Stimulated activated CD4-positive, alpha-beta T cell treated with anti-CD3 and anti-CD28 coated beads, Interleukin-4, amount 100 ng/mL, for 1 hour (primary cell): ENCODE results near the gene SBNO1.
"Not testable (repeated sequence)": the region's sequence is repeated elsewhere in the genome, so short reads cannot be mapped to it uniquely, and the experiment has no call there.

Source experiments
- DNase-seq: peaks from one replicate; pipeline ENCODE4 v3.0.0-alpha.2; 2020

The SBNO1 gene

DNA sequence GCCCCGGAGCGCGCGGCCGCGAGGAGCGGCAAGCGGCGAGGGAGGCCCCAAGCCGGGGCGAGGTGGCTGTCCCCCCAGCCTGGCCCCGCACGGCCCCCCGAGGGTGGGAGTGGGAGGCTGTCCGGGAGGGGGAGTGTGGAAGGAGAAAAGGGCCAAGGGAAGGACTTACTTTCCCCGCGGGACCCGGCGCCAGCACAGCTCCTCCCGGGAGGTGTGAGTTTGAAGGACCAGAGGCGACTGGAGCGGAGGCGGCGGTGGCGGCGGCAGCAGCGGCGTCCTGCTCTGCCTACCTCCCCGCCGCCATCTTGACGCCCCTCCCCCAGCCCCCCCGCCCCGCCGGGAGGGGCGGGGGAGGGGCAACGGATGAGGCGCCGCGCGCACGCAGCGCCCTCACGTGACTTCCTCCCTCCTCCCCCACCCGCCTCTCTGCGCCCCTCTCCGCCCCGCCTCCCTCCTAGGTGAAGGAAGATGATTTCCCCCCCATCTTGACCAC is at the start of gene SBNO1:
Gene SBNO1, minus strand, starts transcription at position 316 of the 493 bp plus-strand sequence. CDS start 14,406 bp downstream, outside the sequence.
- peak; percentile 89 for DNase-seq

DNA sequence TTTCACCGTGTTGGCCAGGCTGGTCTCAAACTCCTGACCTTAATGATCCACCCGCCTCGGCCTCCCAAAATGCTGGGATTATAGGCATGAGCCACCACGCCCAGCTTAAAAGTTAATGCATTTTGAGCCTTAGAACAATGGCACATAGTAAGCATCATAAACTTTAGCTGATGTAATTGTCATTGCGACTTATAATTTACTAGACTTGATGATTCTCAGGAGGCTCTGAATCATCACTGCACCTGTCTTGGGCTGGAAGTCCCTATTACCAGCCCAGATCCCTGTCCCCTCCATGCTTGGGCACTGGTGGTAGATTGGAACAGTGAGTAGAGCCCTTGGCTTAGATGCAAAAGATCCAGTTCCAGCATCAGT is 45.4 kb upstream of the SBNO1 start:
- DNase-seq = no peak

DNA sequence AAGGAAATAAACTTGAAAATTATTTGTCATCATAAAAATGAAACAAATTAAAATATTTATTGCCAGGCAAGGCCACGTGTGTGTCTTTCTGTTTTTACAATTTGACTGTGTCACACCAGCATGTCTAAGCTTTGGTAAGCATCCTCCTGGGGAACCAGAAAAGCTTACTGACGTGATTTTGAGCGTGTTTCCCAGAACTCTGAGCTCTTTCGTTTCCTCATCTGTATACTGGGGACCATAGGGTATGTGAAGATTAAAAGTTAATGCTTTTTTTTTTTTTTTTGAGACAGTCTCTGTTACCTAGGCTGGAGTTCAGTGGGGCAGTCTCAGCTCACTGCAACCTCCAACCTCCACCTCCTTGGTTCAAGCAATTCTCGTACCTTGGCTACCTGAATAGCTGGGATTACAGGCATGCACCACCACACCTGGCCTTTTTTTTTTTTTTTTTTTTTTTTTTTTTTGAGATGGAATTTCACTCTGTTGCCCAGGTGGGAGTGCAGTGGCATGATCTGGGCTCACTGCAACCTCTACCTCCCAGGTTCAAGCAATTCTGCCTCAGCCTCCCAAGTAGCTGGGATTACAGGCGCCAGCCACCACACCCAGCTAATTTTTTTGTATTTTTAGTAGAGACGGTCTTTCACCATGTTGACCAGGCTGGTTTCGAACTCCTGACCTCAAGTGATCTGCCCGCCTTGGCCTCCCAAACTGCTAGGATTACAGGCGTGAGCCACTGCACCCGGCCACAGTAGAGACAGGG is 44.8 kb upstream of the SBNO1 start:
- not testable (repeated sequence) for DNase-seq

DNA sequence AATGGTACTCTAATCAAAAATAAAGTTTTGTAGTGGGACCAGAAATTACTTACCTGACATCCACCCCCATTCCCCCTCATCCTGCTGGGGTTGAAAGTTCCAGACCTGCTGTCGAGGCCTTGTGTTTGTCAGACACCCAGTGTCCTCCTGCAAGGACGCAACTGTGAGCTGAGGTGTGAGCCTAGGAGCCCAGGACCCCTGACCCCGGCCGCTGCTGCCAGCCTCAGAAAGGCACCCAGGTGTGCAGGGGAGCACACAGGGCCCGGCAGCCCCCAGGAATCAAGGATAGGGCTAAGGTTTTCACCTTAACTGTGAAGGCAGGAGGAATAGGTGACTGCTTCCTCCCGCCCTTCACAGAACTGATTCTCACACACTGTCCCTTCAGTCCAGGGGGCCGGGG is 44.0 kb upstream of the SBNO1 start:
- DNase-seq = not testable (repeated sequence)

DNA sequence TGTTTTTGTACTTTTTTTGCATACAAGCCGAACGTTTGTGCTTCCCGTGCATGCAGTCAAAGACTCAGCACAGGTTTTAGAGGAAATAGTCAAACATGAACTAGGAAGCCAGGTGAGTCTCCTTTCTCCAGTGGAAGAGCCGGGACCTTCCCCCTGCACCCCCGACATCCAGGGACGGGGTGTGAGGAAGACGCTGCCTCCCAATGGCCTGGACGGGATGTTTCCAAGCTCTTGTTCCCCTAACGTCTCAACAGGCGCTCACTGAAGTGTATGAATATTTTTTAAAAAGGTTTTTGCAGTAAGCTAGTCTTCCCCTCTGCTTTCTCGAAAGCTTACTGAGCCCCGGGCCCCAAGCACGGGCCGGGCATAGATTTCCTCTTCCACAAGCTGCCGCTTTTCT is 43.3 kb upstream of the SBNO1 start:
- DNase-seq = not testable (repeated sequence)

DNA sequence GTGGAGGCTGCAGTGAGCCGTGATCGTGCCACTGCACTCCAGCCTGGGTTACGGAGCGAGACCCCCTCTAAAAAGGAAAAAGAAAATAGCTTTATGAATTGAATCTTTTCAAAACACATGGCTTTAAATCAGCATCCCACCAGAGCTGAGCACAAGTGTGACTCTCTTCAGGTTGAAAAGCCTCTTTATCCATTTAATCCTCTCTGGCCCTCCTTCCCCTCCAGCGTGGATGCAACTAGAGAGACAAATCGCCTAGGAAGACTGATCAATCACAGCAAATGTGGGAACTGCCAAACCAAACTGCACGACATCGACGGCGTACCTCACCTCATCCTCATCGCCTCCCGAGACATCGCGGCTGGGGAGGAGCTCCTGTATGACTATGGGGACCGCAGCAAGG is 42.6 kb upstream of the SBNO1 start:
- not testable (repeated sequence) for DNase-seq

DNA sequence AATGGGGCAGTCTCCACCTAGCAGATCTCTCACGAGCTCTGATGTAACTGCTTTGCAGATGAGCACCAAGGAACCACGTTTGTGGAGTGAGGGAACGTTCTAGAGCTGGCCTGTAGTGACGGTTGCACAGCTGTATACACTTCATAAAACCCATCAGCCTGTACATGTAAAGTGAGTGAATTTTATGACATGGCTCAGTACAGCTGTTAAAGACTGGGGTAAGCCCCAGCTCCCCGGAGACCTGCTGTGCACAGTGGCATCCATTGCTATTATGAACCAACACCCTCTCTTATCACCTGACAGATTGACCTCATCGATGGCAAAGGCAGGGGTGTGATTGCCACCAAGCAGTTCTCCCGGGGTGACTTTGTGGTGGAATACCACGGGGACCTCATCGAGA is 39.9 kb upstream of the SBNO1 start:
- no peak for DNase-seq

DNA sequence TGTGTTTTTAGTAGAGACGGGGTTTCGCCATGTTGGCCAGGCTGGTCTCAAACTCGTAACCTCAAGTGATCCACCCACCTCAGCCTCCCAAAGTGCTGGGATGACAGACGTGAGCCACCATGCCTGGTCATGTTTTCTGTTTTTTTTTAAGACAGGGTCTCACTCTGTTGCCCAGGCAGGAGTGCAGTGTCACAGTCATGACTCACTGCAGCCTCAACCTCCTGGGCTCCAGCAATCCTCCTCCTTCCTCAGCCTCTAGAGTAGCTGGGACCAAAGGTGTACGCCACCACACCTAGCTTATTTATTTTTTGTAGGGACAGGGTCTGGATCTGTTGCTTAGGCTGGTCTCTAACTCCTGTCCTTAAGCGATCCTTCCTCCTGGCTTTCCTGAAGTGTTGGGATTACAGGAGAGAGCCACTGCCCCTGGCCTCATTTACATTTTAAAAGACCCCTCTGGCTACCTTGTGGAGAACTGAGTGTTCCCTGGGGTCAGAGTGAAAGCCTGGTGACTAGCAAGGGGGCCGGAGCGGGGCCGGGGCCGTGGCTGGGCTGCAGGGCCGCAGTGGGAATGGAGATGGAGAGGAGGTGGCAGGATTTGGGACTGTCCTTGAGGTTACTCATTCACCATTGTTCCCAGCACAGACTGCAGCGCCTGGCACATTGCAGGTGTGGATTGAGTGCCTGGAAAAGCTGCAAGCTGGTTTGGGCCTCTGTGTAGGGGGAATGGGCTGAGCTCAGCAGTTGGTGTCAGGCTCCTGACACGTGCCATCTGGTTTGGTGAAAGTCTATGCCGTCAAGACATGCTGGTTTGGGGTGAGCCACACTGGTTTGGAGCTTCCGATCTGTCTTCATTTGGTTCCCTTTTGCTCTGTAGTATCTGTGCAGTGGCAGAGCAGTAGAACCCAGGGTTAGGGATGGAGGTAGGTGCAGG is 37.4 kb upstream of the SBNO1 start:
- DNase-seq = no peak

DNA sequence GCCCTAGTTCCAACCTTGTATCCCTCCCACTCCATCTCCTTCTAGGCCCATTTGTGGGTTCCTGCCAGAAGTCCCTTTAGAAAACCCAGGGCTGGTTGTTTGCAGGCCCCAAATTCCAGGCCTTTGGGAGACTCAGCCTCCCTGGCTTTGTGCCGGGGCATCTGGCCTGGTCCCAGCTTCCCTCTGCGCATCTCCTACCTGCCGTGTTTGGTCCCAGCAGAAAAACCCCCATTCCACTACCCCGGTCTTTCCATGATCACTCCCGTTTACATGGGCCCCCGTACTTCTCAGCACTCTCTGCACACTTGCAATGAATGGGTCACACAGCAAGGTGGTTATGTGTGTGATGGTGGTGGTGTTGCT is 34.6 kb upstream of the SBNO1 start:
- DNase-seq = no peak

DNA sequence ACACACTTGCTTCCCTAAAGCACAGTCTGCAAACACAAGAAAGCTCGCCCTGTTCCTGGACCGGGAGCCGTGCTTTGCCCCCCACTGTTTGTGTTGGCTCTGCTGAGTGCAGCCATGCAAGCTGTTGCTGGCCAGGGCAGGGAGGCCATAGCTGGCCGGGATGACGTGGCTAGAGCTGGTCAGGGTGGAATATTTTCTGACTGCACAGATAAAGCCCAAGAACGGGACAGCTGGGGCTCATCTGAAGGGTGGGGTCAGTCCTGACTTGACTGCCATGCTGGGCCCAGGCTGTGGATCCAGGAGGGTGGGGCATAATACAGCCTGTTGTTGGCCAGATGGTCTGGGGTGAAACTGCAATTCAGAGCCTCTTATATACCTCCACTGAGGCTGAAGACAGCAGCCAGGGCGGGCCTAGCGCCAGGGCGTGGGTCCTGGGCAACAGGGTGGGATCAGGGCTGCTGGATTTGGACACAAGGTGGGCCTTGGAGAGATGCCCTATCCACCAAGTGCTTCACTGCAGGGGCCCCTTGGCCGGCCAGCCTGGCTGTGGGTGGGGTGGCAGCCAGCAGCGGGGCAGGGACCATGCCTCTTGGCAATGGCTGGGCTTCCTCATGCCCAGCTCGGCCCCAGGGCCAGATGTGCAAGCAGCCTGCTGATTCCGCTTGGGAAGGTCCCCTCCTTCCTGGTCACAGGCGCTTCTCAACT is 34.1 kb upstream of the SBNO1 start:
- DNase-seq = no peak

DNA sequence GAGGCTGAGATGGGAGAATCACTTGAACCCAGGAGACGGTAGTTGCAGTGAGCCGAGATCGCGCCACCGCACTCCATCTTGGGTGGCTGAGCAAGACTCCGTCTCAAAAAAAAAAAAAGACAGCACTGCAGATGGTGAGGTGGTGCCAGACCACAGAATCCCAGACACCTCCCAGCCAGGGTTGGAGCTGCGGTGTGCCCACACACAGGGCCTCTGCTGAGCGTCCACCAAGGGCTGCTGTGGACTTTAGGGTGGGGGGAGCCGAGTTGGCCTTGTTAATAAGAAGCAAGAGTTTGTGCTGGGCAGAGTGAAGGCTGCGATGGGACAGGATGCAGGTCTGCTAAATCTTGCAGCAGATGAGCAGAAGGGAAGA is 33.5 kb upstream of the SBNO1 start:
- no peak for DNase-seq

DNA sequence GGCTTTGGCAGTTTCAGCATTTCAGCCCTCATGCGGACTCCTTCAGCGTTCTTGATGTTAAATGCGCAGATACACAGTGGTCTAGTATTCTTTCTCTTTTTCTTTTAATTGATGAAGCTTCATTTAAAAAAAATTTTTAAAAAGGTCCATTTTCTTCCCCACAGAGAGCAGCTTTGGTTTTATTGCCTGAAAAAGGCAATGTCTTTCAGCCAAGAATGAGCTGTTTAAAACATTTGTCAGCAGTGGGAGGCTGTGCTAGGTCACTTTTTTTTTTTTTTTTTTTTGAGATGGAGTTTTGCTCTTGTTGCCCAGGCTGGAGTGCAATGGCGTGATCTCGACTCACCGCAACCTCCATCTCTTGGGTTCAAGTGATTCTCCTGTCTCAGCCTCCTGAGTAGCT is 32.8 kb upstream of the SBNO1 start:
- no peak for DNase-seq

DNA sequence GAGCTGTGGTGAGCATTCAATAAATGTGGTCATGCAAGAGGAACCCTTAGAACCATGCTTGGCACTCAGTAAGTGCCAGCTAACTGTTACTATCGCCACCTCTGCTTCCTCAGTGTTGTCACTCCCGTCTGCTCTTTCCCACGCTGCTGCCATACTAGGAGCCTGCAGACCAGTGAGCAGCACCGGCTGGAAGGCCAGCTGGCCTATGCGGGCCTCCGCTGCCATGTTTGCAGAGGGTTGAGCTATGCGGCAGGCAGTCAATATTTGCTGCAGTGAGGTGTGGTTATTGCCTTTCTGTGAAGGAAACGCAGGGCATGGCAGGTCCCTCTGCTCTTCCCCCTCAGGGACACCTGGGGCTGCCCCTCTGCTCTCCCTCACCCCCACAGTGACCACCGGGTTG is 32.3 kb upstream of the SBNO1 start:
- DNase-seq = no peak

DNA sequence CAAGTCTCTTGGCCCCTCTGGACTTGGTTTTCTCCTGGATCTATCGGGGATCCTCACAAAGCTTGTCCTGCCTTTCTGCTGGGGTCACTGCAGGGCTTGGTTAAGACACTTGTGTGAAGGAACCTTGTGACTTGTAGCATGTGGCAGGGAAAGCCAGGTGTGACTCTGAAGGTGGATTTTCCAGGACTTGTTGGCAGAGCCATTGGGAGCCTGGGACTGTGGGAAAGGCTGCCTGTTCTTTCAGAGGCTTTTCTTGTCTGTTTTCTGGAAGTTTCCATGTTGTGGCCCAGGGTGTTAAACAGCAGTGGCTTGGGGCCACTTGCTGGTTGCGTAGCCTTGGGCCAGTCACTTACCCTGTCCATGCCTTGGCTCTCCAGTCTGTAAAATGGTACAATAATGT is 31.9 kb upstream of the SBNO1 start:
- no peak for DNase-seq

DNA sequence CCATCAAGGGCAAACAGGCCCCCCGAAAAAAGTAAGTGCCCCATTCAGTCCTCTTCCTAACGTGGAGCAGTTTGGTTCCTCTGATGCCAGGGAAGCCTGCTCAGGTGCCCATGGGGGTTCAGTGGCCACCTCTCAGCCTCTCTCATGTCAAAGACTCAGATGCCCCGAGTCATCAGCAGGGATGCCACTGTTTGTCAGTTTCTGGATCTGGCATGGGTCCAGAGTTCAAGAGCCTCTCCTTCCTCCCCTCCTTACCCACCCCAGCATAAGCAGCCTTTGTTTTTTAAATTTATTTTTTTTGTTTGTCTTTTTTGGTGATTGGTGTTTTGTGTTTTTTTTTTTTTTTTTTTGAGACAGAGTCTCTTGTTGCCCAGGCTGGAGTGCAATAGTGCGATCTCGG is 30.6 kb upstream of the SBNO1 start:
- no peak for DNase-seq

DNA sequence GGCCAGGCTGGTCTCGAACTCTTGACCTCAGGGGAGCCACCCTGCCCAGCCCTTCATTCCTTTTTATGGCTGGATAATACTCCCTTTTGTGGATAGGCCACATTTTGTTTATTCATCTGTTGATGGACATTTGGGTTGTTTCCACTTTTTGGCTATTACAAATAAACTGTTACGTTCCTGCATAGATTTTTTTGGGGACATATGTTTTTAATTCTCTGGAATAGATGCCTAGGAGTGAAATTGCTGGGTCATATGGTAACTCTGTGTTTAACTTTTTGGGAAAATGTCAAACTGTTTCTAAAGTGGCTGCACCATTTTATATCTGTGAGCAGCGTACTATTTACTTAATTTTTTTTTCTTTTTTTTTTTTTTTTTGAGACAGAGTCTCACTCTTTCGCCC is 29.1 kb upstream of the SBNO1 start:
- no peak for DNase-seq

DNA sequence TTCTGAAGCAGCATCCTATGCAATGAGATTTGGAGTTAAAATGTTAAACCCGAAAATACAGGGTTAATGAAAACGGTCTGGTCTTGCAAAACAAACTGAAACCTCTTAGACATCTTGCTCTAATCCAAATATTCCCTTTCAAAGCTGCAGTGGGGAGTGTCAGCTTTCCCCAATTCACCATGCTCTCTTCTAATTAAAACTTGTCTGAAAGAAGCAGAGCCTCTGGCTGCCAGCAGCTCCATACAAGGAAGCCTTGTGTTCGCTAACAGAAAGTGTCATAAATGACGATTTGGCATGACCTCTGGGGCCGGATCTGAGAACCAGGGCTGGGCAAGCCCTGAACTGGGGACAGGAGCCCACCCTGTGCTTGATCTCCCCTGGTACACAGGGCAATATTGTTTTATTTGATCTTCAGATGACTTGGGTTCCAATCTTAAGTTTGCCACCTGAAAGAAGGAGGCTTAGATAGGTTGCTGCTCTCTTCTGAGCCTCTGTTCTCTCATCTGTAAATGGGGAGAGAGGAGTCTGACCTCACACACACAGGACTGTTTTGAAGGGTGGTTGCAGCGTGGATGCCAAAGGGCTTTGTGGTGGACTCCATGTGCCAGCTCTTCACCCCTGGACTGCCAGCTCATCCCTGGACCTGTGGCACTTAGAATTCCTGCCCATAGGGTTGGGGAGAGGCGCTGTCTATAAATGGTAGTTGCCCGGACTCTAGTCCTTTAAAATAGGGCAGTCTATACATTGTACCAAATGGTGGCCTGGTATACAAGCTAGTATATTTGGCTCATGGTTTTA is 27.1 kb upstream of the SBNO1 start:
- no peak for DNase-seq

DNA sequence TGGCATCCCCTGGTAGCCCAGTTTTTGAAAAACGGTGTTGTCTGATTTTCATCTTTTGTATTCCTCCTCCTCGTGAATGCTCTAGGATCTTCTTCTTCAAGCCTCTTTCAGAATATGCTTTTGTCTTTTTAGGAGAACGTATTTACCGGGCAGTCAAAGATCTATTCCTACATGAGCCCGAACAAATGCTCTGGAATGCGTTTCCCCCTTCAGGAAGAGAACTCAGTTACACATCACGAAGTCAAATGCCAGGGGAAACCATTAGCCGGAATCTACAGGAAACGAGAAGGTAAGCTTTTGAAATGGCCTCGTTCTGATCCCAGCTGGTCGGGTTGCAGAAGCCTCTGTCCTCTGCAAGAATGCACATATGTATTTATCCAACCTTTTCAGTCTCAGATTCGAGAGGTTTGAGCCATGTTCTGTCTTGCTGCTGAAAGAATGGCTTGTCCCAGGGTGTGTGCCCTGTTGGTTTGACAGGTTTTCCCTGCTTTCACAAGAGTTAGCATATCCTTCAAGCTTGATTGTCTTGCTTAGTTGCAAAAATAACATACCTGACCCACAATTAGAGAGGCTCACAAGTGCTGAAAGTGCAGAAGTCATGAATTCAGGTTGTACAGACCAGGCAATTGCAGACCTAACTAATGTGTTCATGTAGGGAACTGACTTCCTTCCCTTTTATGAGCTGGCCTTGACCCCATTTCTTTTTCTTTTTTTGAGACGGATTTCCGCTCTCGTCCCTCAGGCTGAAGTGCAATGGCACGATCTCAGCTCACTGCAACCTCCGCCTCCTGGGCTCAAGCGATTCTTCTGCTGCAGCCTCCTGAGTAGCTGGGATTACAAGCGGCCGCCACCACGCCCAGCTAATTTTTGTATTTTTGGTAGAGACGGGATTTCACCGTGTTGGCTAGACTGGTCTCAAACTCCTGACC is 26.1 kb upstream of the SBNO1 start:
- no peak for DNase-seq

DNA sequence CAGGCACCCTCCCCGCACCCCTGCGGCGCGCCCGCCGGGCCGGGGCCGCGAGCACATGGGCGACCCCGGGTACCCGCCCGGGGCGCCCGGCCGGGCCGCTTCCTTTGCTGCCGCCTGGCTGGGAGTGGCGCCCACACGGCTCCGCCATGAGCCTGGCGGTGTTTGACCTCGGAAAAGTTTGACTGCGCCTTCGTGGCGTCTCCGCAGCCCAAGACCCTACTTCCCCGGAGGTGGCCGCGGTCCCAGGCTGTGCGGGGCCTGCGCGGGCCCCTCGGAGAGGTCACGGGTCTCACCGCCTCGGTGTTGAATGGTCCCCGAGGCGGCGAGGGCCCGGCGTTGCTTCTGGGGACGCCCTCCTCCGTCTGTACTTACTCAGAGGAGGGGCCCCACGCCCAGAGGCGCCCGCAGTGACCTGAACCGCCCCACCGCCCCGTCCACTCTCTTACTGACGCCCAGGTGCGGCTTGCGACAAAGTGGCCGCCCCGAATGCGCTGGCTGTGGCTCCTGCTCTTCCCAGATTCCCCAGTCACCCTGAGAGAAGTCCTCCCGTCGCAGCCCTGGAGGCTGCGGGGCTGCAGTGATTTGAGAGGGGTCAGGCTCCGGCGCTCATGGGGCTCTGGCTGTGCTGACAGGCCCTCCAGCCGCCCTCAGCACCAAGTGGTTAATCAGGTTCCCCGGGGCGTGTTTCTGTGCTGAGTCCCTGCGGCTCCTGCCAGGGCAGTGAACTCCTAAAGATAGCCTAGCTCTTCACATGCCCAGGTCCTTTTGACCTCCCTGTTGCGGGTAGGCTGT is 25.1 kb upstream of the SBNO1 start:
- peak; percentile 34 for DNase-seq

DNA sequence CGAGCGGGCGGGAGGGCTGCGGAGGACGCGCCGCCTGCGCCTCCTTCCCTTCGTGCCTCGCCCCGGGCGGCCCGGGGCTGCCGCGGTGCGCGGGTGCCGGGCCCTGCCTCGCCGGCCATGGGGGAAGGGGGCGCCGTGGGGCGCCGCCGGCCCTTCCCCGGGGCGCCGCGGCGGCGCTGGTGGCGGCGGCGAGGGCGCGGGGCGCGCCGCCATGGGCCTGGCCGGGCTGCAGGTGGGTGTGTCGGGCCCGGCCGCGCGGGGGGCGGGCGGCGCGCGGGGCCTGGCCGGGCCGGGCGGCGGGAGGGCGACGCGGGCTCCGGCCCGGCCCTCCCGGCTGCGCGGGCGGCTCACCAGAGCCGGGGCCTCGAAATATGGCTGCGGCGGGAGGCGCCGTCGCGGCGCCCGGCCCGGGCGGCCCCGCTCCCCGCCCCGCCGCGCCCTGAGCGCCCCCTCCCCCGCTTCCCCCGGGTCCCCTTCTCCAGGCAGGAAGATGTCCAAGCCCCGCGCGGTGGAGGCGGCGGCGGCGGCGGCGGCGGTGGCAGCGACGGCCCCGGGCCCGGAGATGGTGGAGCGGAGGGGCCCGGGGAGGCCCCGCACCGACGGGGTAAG is 24.4 kb upstream of the SBNO1 start:
- no peak for DNase-seq
